Activated CD8-positive, alpha-beta memory T cell treated with anti-CD3 and anti-CD28 coated beads, Interleukin-2, amount 10 ng/mL, durations not matched to agents 7 days and 5 days (primary cell): ENCODE results near the gene PRUNE1. TPM values are rescaled to one million over a fixed set of nuclear protein-coding genes. Genes with fewer than 3 reads are reported as not detected.

Source experiments
- ATAC-seq: fragments of 150-1000 bp; cut with Tn5 transposase; one replicate; pipeline ENCODE4 v1.10.0; 2021; ENCODE audit warnings: moderate library complexity
- CTCF ChIA-PET: fragments of 350-600 bp; sonication (Branson Sonifier 250); formaldehyde crosslinking; loops from one replicate; lab custom pipeline; 2021; ENCODE audit warnings: antibody characterized with exemption; lab: Charles Lee
- DNase-seq: peaks from one replicate; pipeline ENCODE4 v3.0.0-alpha.2; 2020
- H3K27ac Mint-ChIP-seq: one replicate; pipeline ENCODE4 v1.8.0; 2021; ENCODE audit warnings: mild to moderate bottlenecking, mixed read lengths
- H3K27me3 Mint-ChIP-seq: one replicate; pipeline ENCODE4 v1.8.0; 2021; ENCODE audit warnings: mixed read lengths
- H3K36me3 Mint-ChIP-seq: one replicate; pipeline ENCODE4 v1.8.0; 2021; ENCODE audit warnings: mild to moderate bottlenecking, mixed read lengths
- H3K4me1 Mint-ChIP-seq: one replicate; pipeline ENCODE4 v1.8.0; 2021; ENCODE audit warnings: mixed read lengths
- H3K4me3 Mint-ChIP-seq: one replicate; pipeline ENCODE4 v1.8.0; 2021; ENCODE audit warnings: mild to moderate bottlenecking, moderate library complexity, mixed read lengths
- H3K9me3 Mint-ChIP-seq: one replicate; pipeline ENCODE4 v1.8.0; 2022; ENCODE audit warnings: low read depth, mixed read lengths
- total RNA-seq, 2 experiments: library from RNA; stranded (reverse); gene quantifications; one replicate each; pipeline ENCODE4 v1.2.3, GENCODE V29; 2021

The PRUNE1 gene, protein sequence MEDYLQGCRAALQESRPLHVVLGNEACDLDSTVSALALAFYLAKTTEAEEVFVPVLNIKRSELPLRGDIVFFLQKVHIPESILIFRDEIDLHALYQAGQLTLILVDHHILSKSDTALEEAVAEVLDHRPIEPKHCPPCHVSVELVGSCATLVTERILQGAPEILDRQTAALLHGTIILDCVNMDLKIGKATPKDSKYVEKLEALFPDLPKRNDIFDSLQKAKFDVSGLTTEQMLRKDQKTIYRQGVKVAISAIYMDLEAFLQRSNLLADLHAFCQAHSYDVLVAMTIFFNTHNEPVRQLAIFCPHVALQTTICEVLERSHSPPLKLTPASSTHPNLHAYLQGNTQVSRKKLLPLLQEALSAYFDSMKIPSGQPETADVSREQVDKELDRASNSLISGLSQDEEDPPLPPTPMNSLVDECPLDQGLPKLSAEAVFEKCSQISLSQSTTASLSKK
- 10 to 100 TPM; 14.7 to 17.4 TPM for total RNA-seq

DNA sequence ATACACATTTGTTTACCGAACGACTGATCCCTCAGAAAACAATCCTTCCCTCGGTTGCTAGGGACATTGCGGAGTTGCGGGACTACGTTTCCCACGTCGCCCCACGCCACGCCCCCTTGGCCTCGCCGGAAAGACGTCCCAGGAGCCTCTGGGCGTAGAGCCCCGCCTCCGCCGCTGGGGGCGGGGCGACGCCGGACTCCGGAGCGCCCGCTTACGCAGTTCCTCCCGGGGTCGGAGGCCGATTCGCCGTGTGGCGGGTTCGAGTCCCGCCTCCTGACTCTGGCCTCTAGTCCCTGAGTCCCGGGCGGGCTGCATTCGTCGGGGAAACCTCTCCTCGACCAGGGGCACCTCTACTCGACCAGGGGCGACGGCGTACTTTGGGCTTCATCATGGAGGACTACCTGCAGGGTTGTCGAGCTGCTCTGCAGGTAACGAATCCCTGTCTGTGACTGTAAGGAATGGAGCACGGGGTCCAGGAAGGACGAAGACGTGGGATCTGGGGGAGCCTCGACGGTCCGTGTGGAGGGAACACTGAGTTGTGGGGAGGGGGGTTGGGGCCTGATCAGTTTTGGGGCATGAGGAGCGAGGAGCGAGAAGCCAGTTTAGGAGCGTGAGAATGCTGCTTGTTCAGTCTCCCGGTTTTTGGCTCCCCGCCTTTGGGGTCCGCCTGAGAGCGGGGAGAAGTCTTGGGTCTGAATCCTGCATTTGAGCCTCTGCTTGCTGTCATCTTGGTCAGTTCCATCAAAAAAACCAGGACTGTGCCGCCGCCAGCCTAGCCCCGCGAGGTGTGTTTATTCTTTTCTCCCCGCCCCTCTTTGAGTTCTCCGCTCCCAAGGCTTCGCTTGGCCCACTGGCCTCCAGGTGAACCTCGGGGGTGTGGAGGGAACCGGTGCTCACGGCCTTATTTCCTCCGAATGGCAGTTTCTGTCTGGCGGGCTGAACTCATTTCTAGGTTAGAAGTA is at the start of gene PRUNE1:
TSS of gene PRUNE1 (plus strand) at position 206 of the 962 bp plus-strand sequence. CDS start at position 390, 184 bp downstream.
- CTCF ChIA-PET, result interaction anchor here (2.3 kb wide), 1 partner anchor 40 kb away, joined by 10 read pairs; the partner anchor contains the start of gene C1orf56
- peaks cover 63% of the 10 kb centered on the region for H3K4me1 Mint-ChIP-seq
- ATAC-seq, result peak; percentile 94

DNA sequence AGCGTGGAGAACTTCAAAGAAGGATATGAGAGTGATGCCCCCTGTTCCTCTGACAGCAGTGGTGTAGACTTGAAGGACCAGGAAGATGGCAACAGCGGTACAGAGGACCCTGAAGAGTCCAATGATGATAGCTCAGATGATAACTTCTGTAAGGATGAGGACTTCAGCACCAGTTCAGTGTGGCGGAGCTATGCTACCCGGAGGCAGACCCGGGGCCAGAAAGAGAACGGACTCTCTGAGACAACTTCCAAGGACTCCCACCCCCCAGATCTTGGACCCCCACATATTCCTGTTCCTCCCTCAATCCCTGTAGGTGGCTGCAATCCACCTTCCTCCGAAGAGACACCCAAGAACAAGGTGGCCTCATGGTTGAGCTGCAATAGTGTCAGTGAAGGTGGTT is 47.6 kb upstream of the PRUNE1 start:
- ATAC-seq, result no peak
- H3K9me3 Mint-ChIP-seq, result no peaks in the 10 kb centered on the region
- H3K4me3 Mint-ChIP-seq, result no peak overlapping the region
- H3K36me3 Mint-ChIP-seq, result peaks cover 55% of the 10 kb centered on the region
- no peaks in the 10 kb centered on the region for H3K27me3 Mint-ChIP-seq
- no peak for DNase-seq
- H3K4me1 Mint-ChIP-seq, result peaks cover 6% of the 10 kb centered on the region
- no peak overlapping the region for H3K27ac Mint-ChIP-seq
- CTCF ChIA-PET, result interaction anchor here (0.7 kb wide), 1 partner anchor 425 kb away, joined by 3 read pairs; no protein-coding TSS in a partner anchor

More for the DNA sequence above, at the start of gene PRUNE1:
- Mint-ChIP-seq H3K4me3 (peak within 1 kb of the TSS; percentile 99), H3K27ac (peak within 1 kb of the TSS; percentile 94), H3K36me3 (no peaks in the 10 kb centered on the region), H3K27me3 (no peaks in the 10 kb centered on the region), H3K9me3 (no peaks in the 10 kb centered on the region)
- DNase-seq, result peak; percentile 97

DNA sequence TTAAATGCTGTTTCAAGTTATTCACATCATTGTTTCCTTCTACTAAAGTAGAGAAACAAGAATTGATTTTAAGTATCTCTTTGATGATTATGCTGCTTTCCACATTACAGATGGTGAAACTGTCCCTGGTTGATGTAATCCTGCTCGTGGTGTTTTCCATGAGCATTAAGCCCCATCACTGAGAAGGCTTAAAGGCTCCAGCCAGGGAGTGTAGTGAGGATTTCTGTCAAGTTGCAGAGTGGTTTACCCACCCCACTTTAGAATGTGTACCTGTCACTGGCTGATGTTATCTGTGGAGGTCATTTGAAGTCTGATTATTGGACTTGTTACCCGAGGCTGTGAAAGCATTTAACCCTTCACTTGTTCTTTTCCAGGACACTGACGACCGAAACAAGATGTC is 46.5 kb upstream of the PRUNE1 start:
- Mint-ChIP-seq H3K27me3 (no peaks in the 10 kb centered on the region), H3K9me3 (no peaks in the 10 kb centered on the region), H3K4me1 (peaks cover 4% of the 10 kb centered on the region), H3K4me3 (no peak overlapping the region), H3K36me3 (peaks cover 65% of the 10 kb centered on the region), H3K27ac (no peak overlapping the region)
- ATAC-seq (no peak), DNase-seq (no peak)
- CTCF ChIA-PET, result interaction anchor here (1.4 kb wide), 1 partner anchor 34 kb away, joined by 3 read pairs; no protein-coding TSS in a partner anchor

DNA sequence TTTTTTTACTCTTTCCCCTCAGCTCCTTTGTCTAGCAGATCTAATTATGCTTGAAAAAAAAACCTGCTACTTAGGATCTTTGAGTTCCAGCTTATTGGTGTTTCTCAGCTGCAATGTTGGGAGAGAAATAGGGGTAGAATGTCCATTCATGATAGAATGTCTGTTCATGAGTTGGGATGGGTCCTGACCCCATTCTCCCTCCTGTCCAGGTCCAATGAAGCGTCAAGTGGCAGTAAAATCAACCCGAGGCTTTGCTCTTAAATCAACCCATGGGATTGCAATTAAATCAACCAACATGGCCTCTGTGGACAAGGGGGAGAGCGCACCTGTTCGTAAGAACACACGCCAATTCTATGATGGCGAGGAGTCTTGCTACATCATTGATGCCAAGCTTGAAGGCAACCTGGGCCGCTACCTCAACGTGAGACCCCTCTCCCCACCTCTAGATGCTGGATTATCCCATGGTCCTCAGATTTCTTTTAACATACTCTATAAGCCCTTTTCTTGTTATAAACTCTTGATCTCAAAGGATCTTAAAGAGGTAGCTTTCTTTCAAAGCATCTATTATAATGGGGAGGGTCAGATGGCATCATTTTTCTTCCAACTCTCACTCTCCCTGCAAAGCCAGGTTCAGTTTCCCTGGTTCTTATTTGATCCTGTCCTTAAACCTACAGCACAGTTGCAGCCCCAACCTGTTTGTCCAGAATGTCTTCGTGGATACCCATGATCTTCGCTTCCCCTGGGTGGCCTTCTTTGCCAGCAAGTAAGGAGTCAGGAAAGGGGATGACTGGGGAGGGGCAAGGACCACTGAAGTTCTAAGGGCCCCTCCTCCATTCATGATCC is 44.7 kb upstream of the PRUNE1 start:
- H3K27ac Mint-ChIP-seq, result no peak overlapping the region
- H3K36me3 Mint-ChIP-seq, result peaks cover 75% of the 10 kb centered on the region
- H3K4me3 Mint-ChIP-seq, result no peak overlapping the region
- no peak for ATAC-seq
- H3K4me1 Mint-ChIP-seq, result no peaks in the 10 kb centered on the region
- CTCF ChIA-PET, result interaction anchor here (1.3 to 1.4 kb wide), 2 partner anchors 10 to 33 kb away, joined by 3 to 4 read pairs; no protein-coding TSS in a partner anchor
- H3K27me3 Mint-ChIP-seq, result no peaks in the 10 kb centered on the region
- DNase-seq, result no peak
- no peaks in the 10 kb centered on the region for H3K9me3 Mint-ChIP-seq

DNA sequence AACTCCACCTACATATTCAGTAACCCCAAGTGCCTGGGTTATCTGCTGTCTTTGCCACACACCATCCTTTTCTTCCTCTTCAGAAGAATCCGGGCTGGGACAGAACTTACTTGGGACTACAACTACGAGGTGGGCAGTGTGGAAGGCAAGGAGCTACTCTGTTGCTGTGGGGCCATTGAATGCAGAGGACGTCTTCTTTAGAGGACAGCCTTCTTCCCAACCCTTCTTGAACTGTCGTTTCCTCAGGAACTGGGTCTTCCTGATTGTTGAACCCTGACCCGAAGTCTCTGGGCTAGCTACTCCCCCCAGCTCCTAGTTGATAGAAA is 44.1 kb upstream of the PRUNE1 start:
- Mint-ChIP-seq H3K9me3 (no peaks in the 10 kb centered on the region), H3K36me3 (peaks cover 77% of the 10 kb centered on the region), H3K27me3 (no peaks in the 10 kb centered on the region), H3K27ac (no peak overlapping the region), H3K4me3 (no peak overlapping the region), H3K4me1 (no peaks in the 10 kb centered on the region)
- DNase-seq, result no peak
- no peak for ATAC-seq
- CTCF ChIA-PET, result no interaction called here

DNA sequence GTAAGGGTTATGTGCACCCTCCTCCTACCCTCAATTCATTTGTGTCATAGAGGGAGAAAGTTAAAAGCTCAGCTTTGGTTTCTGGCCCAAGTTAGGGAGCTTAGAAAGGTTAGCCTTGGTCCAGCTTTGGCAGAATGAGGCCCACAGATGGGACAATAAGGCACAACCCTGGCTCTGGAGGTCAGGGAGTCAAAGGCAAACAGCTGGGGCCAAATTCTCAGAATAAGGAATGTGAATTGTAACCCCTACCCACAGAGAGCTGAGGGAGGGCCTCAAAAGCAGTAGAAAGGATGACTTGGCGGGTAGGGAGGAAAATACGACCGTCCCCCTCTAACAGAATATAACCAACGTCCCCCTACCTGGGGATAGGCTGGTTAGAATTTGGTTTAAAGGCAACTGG is 42.6 kb upstream of the PRUNE1 start:
- ATAC-seq, result no peak
- H3K4me3 Mint-ChIP-seq, result no peak overlapping the region

DNA sequence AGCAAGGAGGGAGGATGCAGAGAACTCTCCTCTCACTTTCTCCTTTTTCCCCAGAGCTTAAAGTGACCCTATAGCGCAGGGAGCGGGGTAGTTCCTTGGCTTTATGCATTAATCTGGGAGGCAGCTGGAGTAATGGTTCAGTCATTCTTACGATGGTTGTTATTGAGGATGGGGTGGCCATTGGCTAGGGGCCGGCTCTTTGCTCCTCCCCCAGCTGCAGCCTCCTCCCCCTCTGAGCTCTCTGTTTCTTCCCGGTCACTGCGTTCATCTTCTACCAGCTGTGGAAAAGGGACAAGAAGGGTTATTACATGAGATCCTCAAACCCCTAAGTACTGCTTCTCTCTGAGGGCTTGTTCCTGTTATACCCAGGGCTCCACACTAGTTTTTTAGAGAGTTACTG is 42.2 kb upstream of the PRUNE1 start:
- ATAC-seq (no peak), DNase-seq (no peak)
- peaks cover 12% of the 10 kb centered on the region for H3K4me1 Mint-ChIP-seq
- no peaks in the 10 kb centered on the region for H3K27me3 Mint-ChIP-seq
- no peak overlapping the region for H3K4me3 Mint-ChIP-seq
- H3K9me3 Mint-ChIP-seq, result no peaks in the 10 kb centered on the region
- H3K36me3 Mint-ChIP-seq, result peaks cover 67% of the 10 kb centered on the region
- H3K27ac Mint-ChIP-seq, result no peak overlapping the region
- CTCF ChIA-PET, result interaction anchor here (0.6 to 1.7 kb wide), 5 partner anchors 8 to 45 kb away, joined by 3 to 6 read pairs (median 3); partner anchors contain the start of gene CERS2

More for the DNA sequence above, 42.6 kb upstream of the PRUNE1 start:
- Mint-ChIP-seq H3K27me3 (no peaks in the 10 kb centered on the region), H3K9me3 (no peaks in the 10 kb centered on the region), H3K4me1 (peaks cover 8% of the 10 kb centered on the region), H3K27ac (no peak overlapping the region), H3K36me3 (peaks cover 69% of the 10 kb centered on the region)
- CTCF ChIA-PET, result interaction anchor here (0.6 to 1.7 kb wide), 5 partner anchors 8 to 44 kb away, joined by 3 to 6 read pairs (median 3); partner anchors contain the start of gene CERS2
- no peak for DNase-seq

DNA sequence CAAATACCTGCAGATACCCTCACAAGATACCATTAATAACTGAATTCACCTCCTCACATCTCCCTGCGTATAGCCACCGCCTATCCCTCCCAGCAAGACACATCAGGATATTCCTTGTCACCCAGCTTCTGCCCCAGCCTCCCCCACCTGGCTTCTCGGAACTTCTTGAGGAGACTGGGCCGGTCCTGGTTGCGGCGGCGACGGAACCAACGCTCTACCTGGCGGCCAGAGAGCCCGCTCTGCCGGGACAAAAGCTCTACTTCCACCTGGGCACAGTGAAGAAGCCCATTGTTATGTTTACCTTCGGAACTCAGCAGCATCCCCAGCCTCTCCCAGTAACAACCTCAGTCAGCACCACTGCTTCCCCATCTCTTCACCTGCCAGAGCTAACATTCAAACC is 40.3 kb upstream of the PRUNE1 start:
- ATAC-seq (no peak), DNase-seq (no peak)
- peaks cover 31% of the 10 kb centered on the region for H3K4me1 Mint-ChIP-seq
- no peaks in the 10 kb centered on the region for H3K9me3 Mint-ChIP-seq
- H3K27ac Mint-ChIP-seq, result no peak overlapping the region
- CTCF ChIA-PET, result no interaction called here
- no peak overlapping the region for H3K4me3 Mint-ChIP-seq
- H3K36me3 Mint-ChIP-seq, result peaks cover 53% of the 10 kb centered on the region
- H3K27me3 Mint-ChIP-seq, result no peaks in the 10 kb centered on the region

DNA sequence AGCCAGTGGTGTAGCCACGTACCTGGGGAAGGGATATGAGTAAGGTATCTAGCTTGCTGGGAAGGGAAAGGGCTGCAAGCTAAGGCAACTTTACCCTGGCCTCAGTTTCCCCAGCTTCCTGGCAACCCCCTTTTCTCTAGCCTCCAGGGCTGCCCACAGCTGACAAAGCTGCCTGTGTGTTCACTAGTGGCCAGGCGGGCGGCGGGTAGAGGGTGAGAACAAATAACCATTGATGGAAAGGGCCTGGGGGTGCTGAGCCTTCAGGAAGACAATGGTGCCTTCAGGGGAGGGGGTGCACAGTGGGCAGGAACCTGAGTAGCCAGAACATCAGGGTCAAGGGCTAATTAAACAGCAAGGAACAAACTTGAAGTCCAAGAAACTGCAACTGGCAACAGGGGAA is 39.8 kb upstream of the PRUNE1 start:
- no peak overlapping the region for H3K27ac Mint-ChIP-seq
- no peaks in the 10 kb centered on the region for H3K9me3 Mint-ChIP-seq
- ATAC-seq (no peak), DNase-seq (no peak)
- H3K4me3 Mint-ChIP-seq, result no peak overlapping the region
- peaks cover 47% of the 10 kb centered on the region for H3K36me3 Mint-ChIP-seq
- CTCF ChIA-PET, result no interaction called here
- no peaks in the 10 kb centered on the region for H3K27me3 Mint-ChIP-seq
- H3K4me1 Mint-ChIP-seq, result peaks cover 35% of the 10 kb centered on the region

DNA sequence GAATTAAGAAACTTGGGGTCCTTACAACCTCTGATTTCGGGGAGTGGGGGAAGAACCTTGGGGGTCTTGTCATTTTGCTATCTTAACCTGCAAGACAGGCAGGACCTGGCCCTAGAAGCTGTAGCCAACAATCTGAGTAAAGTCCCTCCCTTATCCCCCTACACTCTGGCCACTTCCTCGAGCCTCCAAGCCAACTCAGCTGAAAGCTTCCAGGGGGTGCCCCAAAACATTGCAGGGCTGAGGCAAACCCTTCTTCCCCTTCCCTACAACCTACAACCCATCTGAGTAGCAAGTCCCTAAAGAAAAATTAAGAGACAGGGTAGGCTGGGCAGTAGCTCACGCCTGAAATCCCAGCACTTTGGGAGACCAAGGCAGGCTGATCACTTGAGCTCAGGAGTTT is 38.6 kb upstream of the PRUNE1 start:
- no peak for ATAC-seq
- Mint-ChIP-seq H3K27ac (no peak overlapping the region), H3K4me1 (peaks cover 36% of the 10 kb centered on the region), H3K9me3 (no peaks in the 10 kb centered on the region), H3K27me3 (no peaks in the 10 kb centered on the region), H3K36me3 (peaks cover 36% of the 10 kb centered on the region), H3K4me3 (no peak overlapping the region)
- DNase-seq, result no peak
- CTCF ChIA-PET, result interaction anchor here (0.8 to 3.1 kb wide), 7 partner anchors 10 to 409 kb away, joined by 3 to 18 read pairs (median 3); partner anchors contain the start of gene ANXA9

DNA sequence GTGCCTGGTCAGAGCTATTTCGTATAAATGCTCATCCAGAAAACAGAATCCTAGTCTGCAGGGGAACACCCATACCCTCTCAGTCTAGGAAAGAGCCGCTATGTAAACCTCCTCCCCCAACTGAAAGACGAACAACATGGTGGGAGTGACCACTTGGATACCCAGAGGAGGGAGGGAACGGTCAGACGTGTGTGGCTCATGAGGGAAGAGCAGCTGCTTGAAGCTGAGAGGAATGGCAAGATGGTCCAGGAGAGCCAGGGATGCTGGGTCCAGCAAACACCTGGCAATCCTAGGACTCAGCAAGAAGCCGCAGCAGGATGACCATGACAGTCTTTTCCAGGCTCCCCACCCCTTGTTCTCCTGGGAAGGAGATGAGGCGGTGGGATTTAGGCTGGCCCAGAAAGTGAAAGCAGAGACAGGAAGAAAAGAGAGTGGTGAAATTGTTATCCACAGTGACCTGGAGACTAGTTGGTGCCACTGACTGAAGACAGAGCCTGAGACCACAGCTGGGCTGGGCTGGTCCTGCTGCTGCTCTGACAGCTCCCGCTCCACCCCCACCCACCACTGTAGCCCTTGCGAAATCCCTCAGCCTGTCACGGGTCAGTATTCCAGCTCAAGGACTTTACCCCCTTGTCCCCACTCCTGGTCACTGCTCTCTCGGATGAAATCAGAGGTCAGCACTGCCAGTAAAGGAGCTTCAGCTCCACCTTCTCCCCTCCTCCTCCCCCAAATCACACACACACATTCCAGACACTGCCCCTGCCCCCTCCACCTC is 37.3 kb upstream of the PRUNE1 start:
- H3K4me1 Mint-ChIP-seq, result peaks cover 41% of the 10 kb centered on the region
- no peaks in the 10 kb centered on the region for H3K9me3 Mint-ChIP-seq
- H3K27me3 Mint-ChIP-seq, result no peaks in the 10 kb centered on the region
- H3K36me3 Mint-ChIP-seq, result peaks cover 28% of the 10 kb centered on the region
- no peak overlapping the region for H3K27ac Mint-ChIP-seq
- DNase-seq (no peak), ATAC-seq (no peak)
- CTCF ChIA-PET, result interaction anchor here (1.3 to 3.1 kb wide), 4 partner anchors 9 to 28 kb away, joined by 3 to 18 read pairs (median 9); no protein-coding TSS in a partner anchor
- no peak overlapping the region for H3K4me3 Mint-ChIP-seq
